Measurements from ENCODE around the gene ACRBP.

The ACRBP gene

DNA sequence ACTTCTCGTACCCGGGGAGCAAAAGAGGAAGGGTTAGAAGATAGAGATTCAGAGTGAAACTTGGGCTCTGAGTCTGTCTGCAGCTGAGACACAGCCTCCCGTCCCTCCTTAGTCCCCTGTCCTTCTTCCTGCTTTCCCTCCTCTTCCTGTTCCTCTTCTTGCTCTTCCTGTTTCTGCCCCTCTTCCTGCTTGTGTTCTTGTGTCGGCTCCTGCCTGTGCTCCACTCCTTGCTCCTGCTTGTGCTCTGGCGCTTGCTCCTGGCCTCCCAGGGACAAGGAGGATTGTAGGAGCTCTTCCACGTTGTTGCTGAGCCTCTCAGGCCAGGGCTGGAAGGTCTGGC, 3.0 kb downstream of the ACRBP start:
- H3K27ac ChIP-seq: peak overlapping the region; percentile 60 to 90 (median 82)

DNA sequence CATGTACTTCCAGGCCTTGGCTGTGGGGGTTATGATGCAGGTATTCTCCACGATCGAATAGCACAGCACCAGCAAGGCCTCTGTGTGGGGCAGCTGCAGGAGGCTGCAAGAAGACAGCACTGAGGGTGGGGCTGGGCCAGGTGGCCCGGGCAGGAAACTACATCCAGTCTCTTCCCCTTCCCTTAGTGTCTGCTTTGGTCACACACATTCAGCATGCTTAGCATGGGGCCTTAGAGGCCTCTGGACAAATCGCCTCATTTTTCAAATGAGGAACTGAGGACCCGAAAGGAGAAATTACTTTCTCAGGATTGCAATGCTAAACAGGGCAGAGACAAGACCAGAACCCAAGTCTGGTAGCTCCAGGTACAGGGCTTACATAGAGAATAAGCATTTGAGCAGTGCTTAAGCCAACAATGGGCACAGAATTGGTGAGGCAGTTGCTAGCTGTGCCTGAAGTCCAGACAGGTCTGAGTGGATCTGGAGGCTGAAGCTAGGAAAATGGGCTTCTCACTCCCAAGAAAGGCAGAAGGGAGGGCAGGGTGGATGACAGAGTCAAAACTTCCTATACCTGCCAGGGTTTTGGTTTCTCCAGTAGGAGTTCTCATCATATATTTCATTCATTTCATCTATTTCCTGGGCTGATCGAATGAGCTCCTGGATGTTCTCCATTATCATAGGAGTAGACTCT, 3.5 kb downstream of the ACRBP start:
- Histone ChIP-seq H4K20me1 (no peaks in the 10 kb centered on the region), H3K9ac (peak overlapping the region; percentile 47 to 81 (median 70); a peak in 18 of 22 replicates), H3K4me3 (peak overlapping the region; percentile 12 to 63 (median 28); a peak in 12 of 20 replicates), H3K27ac (peak overlapping the region; percentile 60 to 90 (median 82); a peak in 21 of 22 replicates), H3K27me3 (no peaks in the 10 kb centered on the region), H3K4me1 (peaks cover 33 to 75% (median 53%) of the 10 kb centered on the region in 10 experiments), H3K36me3 (peaks cover 6 to 32% (median 17%) of the 10 kb centered on the region in 11 experiments; a peak in 19 of 22 replicates), H3K9me3 (replicated peaks in 1 of 11) (peaks cover 0 to 46% (median 34%) of the 10 kb centered on the region in 11 experiments; a peak in 16 of 22 replicates), H3K4me2 (peak overlapping the region; percentile 62 to 92 (median 81))
- TF ChIP-seq Cebpa-rat (IDR thresholded peaks at IDR 0.05): no peak

More for the DNA sequence above, 3.0 kb downstream of the ACRBP start:
- H4K20me1 ChIP-seq: no peaks in the 10 kb centered on the region
- no peak for TF ChIP-seq Cebpa-rat (IDR thresholded peaks at IDR 0.05)
- H3K4me3 ChIP-seq: peak overlapping the region; percentile 12 to 63 (median 30); a peak in 14 of 20 replicates
- H3K9ac ChIP-seq: peak overlapping the region; percentile 47 to 81 (median 74)
- peaks cover 28 to 70% (median 48%) of the 10 kb centered on the region in 10 experiments for H3K4me1 ChIP-seq
- peaks cover 0 to 46% (median 34%) of the 10 kb centered on the region in 11 experiments; a peak in 16 of 22 replicates for H3K9me3 ChIP-seq (replicated peaks in 1 of 11)
- peak overlapping the region; percentile 62 to 92 (median 81) for H3K4me2 ChIP-seq
- H3K27me3 ChIP-seq: no peaks in the 10 kb centered on the region
- H3K36me3 ChIP-seq: peaks cover 7 to 37% (median 18%) of the 10 kb centered on the region in 11 experiments; a peak in 19 of 22 replicates

DNA sequence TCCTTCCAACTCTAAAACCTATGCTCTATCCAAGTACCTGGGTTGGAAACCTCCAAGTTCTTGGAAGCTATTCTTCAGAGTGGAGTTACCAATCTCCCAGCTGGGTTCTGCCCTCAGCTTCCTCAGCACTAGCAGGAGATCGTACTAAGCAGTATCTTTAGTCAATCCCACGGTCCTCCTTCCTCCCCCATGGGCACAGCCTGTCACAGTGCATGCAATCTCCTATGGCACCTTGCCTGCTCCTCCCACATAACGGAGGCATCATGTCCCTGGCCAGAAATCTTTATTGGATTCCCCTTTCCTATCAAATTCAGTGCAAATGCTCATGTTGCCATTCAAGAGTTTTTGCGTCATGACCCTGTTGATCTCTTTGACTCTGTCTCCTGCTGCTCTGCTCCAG, 6.1 kb downstream of the ACRBP start:
- Histone ChIP-seq H4K20me1 (no peaks in the 10 kb centered on the region), H3K9ac (no peak overlapping the region), H3K27me3 (no peaks in the 10 kb centered on the region), H3K9me3 (replicated peaks in 1 of 11) (peaks cover 0 to 44% (median 34%) of the 10 kb centered on the region in 11 experiments; a peak in 16 of 22 replicates), H3K36me3 (peaks cover 0 to 12% (median 0%) of the 10 kb centered on the region in 11 experiments; a peak in 4 of 22 replicates), H3K4me2 (peak overlapping the region in 3 of 11 experiments; percentile 89 to 98 (median 92); a peak in 5 of 22 replicates), H3K4me1 (peaks cover 59 to 91% (median 73%) of the 10 kb centered on the region in 10 experiments), H3K27ac (no peak overlapping the region), H3K4me3 (no peak overlapping the region)
- no peak for TF ChIP-seq Cebpa-rat (IDR thresholded peaks at IDR 0.05)

DNA sequence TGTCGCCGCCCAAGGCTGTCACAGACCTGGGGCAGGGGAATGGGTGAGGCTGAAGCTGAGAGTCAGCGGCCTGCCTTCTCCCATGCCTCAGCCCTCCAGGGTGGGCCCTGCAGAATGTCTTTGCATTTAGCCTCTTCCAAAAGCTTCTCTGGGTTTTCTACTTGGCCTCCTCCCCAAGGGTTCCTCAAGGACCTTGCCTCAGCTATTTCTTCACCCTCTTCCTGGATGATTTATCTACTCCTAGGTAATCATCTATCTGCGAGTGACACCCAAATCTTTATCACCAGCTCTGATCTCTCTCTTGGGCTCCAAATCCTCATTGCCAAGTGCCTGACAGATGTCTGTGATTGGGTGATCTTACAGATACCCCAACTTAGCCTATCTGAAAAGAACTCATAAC, 6.7 kb downstream of the ACRBP start:
- H3K27me3 ChIP-seq: no peaks in the 10 kb centered on the region
- peak overlapping the region in 8 of 11 experiments; percentile 89 to 100 (median 98); a peak in 12 of 22 replicates for H3K4me2 ChIP-seq
- no peaks in the 10 kb centered on the region for H4K20me1 ChIP-seq
- peaks cover 66 to 97% (median 79%) of the 10 kb centered on the region in 10 experiments for H3K4me1 ChIP-seq
- H3K4me3 ChIP-seq: no peak overlapping the region
- H3K36me3 ChIP-seq: peaks cover 0 to 12% (median 0%) of the 10 kb centered on the region in 11 experiments; a peak in 3 of 22 replicates
- TF ChIP-seq Cebpa-rat (IDR thresholded peaks at IDR 0.05): no peak
- H3K9ac ChIP-seq: no peak overlapping the region
- H3K9me3 ChIP-seq (replicated peaks in 1 of 11): peaks cover 0 to 44% (median 34%) of the 10 kb centered on the region in 11 experiments; a peak in 16 of 22 replicates
- no peak overlapping the region for H3K27ac ChIP-seq

DNA sequence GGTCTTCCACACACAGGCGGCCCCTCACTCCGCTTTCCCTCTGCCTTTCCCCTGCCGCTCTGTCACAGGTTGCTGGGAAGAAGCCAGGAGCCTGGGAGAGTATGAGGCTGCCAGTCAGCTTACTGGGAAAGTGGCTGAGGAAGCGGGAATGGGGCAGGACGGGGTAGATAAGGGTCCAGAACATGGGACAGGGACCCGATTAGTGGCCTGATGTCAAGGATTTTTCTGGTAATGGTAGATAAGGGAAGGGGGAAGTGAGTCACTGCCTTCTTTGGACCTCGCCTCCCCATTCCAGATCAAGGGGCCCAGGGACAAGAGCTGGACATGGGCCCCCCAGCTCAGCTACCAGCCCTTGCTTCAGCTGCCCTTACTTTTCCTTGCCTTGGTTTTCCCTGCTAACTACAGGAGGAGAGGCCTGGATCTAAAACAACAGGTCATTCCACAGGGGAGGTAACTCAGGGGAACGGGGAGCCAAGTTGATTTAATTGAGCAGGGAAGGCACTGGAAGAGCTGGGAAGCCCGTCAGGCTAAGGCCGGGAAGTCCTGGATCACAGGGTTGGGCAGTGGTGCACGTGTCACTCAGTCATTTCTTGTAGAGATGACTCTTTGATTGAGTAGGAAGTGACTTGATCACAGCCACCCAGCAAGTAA, 8.0 kb downstream of the ACRBP start:
- peak overlapping the region; percentile 66 to 94 (median 80) for H3K27ac ChIP-seq
- H3K9me3 ChIP-seq (replicated peaks in 1 of 11): peaks cover 0 to 33% (median 22%) of the 10 kb centered on the region in 11 experiments; a peak in 16 of 22 replicates
- no peaks in the 10 kb centered on the region for H4K20me1 ChIP-seq
- TF ChIP-seq Cebpa-rat (IDR thresholded peaks at IDR 0.05): no peak
- peaks cover 69 to 98% (median 80%) of the 10 kb centered on the region in 10 experiments for H3K4me1 ChIP-seq
- H3K9ac ChIP-seq: peak overlapping the region; percentile 45 to 74 (median 67)
- peaks cover 0 to 12% (median 0%) of the 10 kb centered on the region in 11 experiments; a peak in 3 of 22 replicates for H3K36me3 ChIP-seq
- no peaks in the 10 kb centered on the region for H3K27me3 ChIP-seq
- peak overlapping the region; percentile 5 to 47 (median 32); a peak in 12 of 20 replicates for H3K4me3 ChIP-seq
- H3K4me2 ChIP-seq: peak overlapping the region; percentile 89 to 100 (median 96)

DNA sequence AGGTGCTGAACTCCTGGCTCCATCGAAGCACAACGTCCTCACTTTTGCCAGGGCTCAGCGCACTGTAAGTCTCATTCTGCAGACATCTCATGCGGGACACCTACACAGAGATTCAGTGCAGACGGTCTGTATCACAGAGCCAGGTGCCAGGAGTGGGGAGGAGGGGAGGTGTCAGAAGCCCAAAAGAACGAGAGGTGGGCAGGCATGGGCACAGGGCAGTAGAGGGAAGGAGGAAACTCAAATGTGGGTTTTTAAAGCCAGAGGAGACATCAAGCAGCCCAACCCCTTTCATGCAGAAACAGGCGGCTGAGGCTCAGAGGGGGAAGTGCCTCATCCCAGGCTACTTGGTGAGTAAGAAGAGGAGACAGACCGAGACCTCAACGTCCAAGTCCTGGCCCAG, 8.9 kb downstream of the ACRBP start:
- peaks cover 0 to 7% (median 0%) of the 10 kb centered on the region in 11 experiments; a peak in 1 of 22 replicates for H3K36me3 ChIP-seq
- no peaks in the 10 kb centered on the region for H4K20me1 ChIP-seq
- peak overlapping the region; percentile 45 to 74 (median 67); a peak in 20 of 22 replicates for H3K9ac ChIP-seq
- H3K4me2 ChIP-seq: peak overlapping the region; percentile 89 to 100 (median 96)
- H3K27me3 ChIP-seq: no peaks in the 10 kb centered on the region
- H3K9me3 ChIP-seq (replicated peaks in 1 of 11): peaks cover 0 to 23% (median 14%) of the 10 kb centered on the region in 11 experiments; a peak in 16 of 22 replicates
- H3K4me3 ChIP-seq: peak overlapping the region; percentile 12 to 47 (median 32); a peak in 9 of 20 replicates
- peak overlapping the region; percentile 66 to 94 (median 80) for H3K27ac ChIP-seq
- H3K4me1 ChIP-seq: peaks cover 70 to 100% (median 80%) of the 10 kb centered on the region in 10 experiments
- no peak for TF ChIP-seq Cebpa-rat (IDR thresholded peaks at IDR 0.05)

DNA sequence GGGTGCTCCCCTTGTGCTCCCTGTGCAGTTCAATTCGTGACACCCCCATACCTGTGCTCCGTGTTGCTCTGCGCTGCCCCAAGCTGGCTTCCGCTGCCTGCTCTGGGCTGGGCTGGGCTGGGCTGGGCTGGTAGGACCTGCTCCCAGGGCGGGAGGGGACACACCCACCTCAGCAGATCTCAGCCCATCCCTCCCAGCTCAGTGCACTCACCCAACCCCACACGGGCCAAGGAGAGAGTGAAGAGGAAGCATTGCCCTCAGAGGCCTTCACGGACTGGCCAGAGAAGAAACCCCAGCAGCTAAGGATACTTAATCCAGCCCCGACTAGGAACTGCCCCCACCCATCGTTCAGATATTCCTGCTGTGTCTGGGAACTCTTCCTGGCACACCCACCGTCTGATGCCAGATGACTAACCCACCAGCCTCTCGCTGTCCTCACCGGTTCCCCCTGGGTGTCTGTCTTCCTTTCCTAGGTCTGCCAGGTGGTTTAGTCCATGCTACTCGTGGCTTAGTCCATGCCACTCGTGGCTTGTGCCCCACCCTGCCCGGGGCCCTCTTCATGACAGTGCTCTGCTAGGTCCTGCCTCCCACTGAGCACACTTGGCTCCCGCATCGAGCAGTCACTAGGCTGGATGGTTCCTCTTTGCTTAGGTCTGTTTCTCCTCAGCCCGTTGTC, 11.2 kb downstream of the ACRBP start, which contains the start of gene LPAR5:
Gene LPAR5, minus strand, starts transcription at position 104 of the 676 bp plus-strand sequence. CDS start 14,711 bp downstream, outside the sequence.
- Histone ChIP-seq H3K27me3 (no peaks in the 10 kb centered on the region), H3K4me3 (peak within 1 kb of the TSS; percentile 35 to 59 (median 50); a peak in 18 of 20 replicates), H3K36me3 (no peaks in the 10 kb centered on the region), H4K20me1 (no peaks in the 10 kb centered on the region), H3K4me1 (peaks cover 89 to 100% (median 97%) of the 10 kb centered on the region in 10 experiments), H3K9me3 (replicated peaks in 1 of 11) (peaks cover 0 to 4% (median 0%) of the 10 kb centered on the region in 11 experiments; a peak in 1 of 22 replicates), H3K27ac (peak within 1 kb of the TSS; percentile 64 to 96 (median 86)), H3K9ac (peak within 1 kb of the TSS; percentile 56 to 86 (median 69)), H3K4me2 (peak within 1 kb of the TSS; percentile 89 to 100 (median 96))
- TF ChIP-seq Cebpa-rat (IDR thresholded peaks at IDR 0.05): no peak

DNA sequence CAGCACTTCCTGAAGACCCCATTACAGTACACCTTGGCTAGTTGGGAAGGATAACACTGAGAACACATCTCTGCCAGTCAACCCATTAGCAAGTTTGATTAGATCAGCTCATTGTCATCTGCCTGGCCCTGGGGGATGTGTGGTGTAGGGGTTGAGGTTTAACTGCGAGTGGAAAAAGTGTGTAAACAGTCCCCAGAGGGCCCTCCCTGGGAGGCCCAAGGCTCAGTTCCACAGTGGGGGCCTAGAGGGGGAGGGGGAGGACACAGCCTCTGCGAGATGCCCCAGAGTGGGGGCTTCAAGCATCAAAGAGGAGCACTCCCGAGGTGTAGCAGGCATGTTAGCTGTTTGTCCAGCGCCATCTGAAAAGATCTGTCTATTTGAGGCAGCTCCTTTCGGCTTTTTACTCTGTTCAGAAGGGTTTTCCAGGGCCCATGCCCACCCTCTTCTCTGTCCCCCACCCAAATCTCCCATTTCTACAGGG, 11.8 kb downstream of the ACRBP start:
- Histone ChIP-seq H3K9ac (peak overlapping the region; percentile 56 to 86 (median 69)), H4K20me1 (no peaks in the 10 kb centered on the region), H3K36me3 (no peaks in the 10 kb centered on the region), H3K27me3 (no peaks in the 10 kb centered on the region), H3K4me1 (peaks cover 95 to 100% (median 100%) of the 10 kb centered on the region in 10 experiments), H3K4me3 (peak overlapping the region; percentile 35 to 59 (median 50); a peak in 18 of 20 replicates), H3K4me2 (peak overlapping the region; percentile 89 to 100 (median 96)), H3K27ac (peak overlapping the region; percentile 64 to 96 (median 86)), H3K9me3 (replicated peaks in 1 of 11) (no peaks in the 10 kb centered on the region)
- no peak for TF ChIP-seq Cebpa-rat (IDR thresholded peaks at IDR 0.05)

Data from BLaER1 treated with 17β-estradiol and CSF1 and Interleukin-3, amounts not matched to agents 10 nM and 100 nM (cell line).